Measurements from ENCODE around the gene UBE2I. TPM values are rescaled to one million over a fixed set of nuclear protein-coding genes. Genes with fewer than 3 reads are reported as not detected.
A peak's percentile ranks its signal among the peaks of the same experiment; 100 is the strongest.

UBE2I gene
- total and polyA plus RNA-seq, 2 donors from 2014 or later = 62.2 to 97.1 TPM

DNA sequence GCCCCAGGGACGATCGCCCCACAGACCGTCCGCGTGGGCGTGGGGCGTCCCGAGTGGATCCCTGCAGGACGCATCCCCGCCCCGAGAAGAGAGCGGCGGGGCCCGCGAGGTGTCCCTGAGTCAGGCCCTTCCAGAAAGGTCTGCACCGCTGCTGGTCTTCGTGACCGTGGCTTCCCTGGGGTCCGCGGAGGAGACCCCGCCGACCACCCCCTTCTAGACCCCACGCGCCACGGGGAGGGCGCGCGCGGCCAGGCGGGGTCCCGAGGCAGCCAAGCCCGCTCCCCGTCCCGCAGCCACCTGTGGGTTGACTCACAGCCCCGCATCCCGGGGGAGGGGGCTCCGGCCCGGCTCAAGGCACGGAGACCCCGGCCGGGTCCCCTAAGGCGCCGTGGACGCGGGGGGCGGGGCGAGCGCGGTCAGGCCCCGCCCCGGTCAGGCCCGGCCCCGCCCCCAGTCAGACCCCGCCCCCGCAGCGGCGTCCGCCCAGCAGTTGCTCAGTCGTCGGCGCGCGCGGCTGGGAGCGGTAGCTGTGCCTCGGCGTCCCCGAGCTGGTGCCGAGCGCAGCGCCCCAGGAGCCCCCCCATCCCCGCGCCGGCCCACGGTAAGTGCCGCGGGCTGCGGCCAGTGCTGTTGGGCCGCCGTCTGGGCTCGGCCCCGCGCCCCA lies 23.8 kb downstream of the UBE2I start, which contains the start of gene BAIAP3:
Gene BAIAP3 (plus strand): TSS at position 497 of the 664 bp plus-strand sequence. CDS start 4,905 bp downstream, outside the sequence.
- no peak for TF ChIP-seq CTCF (IDR thresholded peaks at IDR 0.05; ENCODE audit: borderline replicate concordance, extremely low read depth, insufficient read depth)
- Histone ChIP-seq H3K9ac (ENCODE audit: low read length in 3 of 3) (peak within 1 kb of the TSS in 1 of 3 donors; percentile 73), H3K4me3 (ENCODE audit: low read length in 3 of 3) (peak within 1 kb of the TSS in 2 of 3 donors; percentile 18 to 56), H3K9me3 (ENCODE audit: control insufficient read depth in 2 of 3, insufficient read depth in 1 of 3, low read length in 3 of 3) (no peaks in the 10 kb centered on the region), H3K27ac (ENCODE audit: low read depth in 2 of 2, low read length in 2 of 2) (peak within 1 kb of the TSS; percentile 74 to 76), H3K36me3 (ENCODE audit: control insufficient read depth in 2 of 3, insufficient read depth in 3 of 3, low read length in 3 of 3) (no peaks in the 10 kb centered on the region), H3K4me1 (ENCODE audit: control insufficient read depth in 2 of 3, insufficient read depth in 2 of 3, low read depth in 1 of 3, low read length in 3 of 3) (peaks cover 0 to 14% (median 13%) of the 10 kb centered on the region in 3 donors), H3K27me3 (ENCODE audit: control insufficient read depth, insufficient read depth, low read length) (peaks cover 13% of the 10 kb centered on the region)
- intact Hi-C loops (cut with DNase I) = no loop called here
- FAIRE-seq (no peak), DNase-seq (peak in 3 of 5 donors; percentile 42 to 87 (median 74))

GRCh38 chr16:1333854-1334700 lies 24.6 kb downstream of the UBE2I start:
- Histone ChIP-seq H3K9ac (ENCODE audit: low read length in 3 of 3) (no peak overlapping the region), H3K4me1 (ENCODE audit: control insufficient read depth in 2 of 3, insufficient read depth in 2 of 3, low read depth in 1 of 3, low read length in 3 of 3) (peaks cover 0 to 14% (median 13%) of the 10 kb centered on the region in 3 donors), H3K4me3 (ENCODE audit: low read length in 3 of 3) (peak overlapping the region in 1 of 3 donors; percentile 25), H3K27ac (ENCODE audit: low read depth in 2 of 2, low read length in 2 of 2) (no peak overlapping the region), H3K27me3 (ENCODE audit: control insufficient read depth, insufficient read depth, low read length) (peaks cover 13% of the 10 kb centered on the region), H3K9me3 (ENCODE audit: control insufficient read depth in 2 of 3, insufficient read depth in 1 of 3, low read length in 3 of 3) (no peaks in the 10 kb centered on the region), H3K36me3 (ENCODE audit: control insufficient read depth in 2 of 3, insufficient read depth in 3 of 3, low read length in 3 of 3) (no peaks in the 10 kb centered on the region)
- FAIRE-seq (no peak), DNase-seq (peak in 2 of 5 donors; percentile 37 to 73)
- TF ChIP-seq CTCF (IDR thresholded peaks at IDR 0.05; ENCODE audit: borderline replicate concordance, extremely low read depth, insufficient read depth) = no peak
- intact Hi-C loops (cut with DNase I) = no loop called here

DNA sequence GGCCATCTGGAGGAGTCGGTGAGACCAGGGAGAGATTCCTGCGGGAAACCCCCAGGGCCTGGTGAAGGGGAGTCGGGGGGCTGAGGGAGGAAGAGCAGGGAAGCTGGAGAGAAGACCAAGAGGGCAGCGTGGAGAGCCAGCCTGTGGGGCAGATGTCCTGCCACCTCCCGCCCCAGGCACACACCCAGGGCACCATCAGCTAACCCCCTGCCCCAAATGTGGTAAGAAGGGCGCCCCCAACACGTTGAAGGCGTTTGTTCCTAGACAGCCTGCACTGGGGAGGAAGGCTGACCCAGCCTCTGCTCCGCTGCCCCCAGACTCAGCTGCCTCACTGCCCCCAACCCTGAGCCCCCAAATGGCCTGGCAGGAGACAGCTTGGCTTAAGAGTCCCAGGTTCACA lies 25.3 kb downstream of the UBE2I start:
- H3K4me3 ChIP-seq (ENCODE audit: low read length in 3 of 3) = no peak overlapping the region
- H3K9me3 ChIP-seq (ENCODE audit: control insufficient read depth in 2 of 3, insufficient read depth in 1 of 3, low read length in 3 of 3) = no peaks in the 10 kb centered on the region
- H3K27ac ChIP-seq (ENCODE audit: low read depth in 2 of 2, low read length in 2 of 2) = no peak overlapping the region
- no peak for FAIRE-seq
- H3K4me1 ChIP-seq (ENCODE audit: control insufficient read depth in 2 of 3, insufficient read depth in 2 of 3, low read depth in 1 of 3, low read length in 3 of 3) = peaks cover 0 to 14% (median 13%) of the 10 kb centered on the region in 3 donors
- H3K36me3 ChIP-seq (ENCODE audit: control insufficient read depth in 2 of 3, insufficient read depth in 3 of 3, low read length in 3 of 3) = no peaks in the 10 kb centered on the region
- TF ChIP-seq CTCF (IDR thresholded peaks at IDR 0.05; ENCODE audit: borderline replicate concordance, extremely low read depth, insufficient read depth) = no peak
- intact Hi-C loops (cut with DNase I) = no loop called here
- peaks cover 13% of the 10 kb centered on the region for H3K27me3 ChIP-seq (ENCODE audit: control insufficient read depth, insufficient read depth, low read length)
- no peak overlapping the region for H3K9ac ChIP-seq (ENCODE audit: low read length in 3 of 3)
- DNase-seq = no peak
